ENCODE results near the gene KCNC2. TPM values are rescaled to one million over a fixed set of nuclear protein-coding genes. Genes with fewer than 3 reads are reported as not detected.

Gene KCNC2
- total RNA-seq, 4 donors from 2014 or later = 0.17 to 0.19 TPM; not detected in 2

DNA sequence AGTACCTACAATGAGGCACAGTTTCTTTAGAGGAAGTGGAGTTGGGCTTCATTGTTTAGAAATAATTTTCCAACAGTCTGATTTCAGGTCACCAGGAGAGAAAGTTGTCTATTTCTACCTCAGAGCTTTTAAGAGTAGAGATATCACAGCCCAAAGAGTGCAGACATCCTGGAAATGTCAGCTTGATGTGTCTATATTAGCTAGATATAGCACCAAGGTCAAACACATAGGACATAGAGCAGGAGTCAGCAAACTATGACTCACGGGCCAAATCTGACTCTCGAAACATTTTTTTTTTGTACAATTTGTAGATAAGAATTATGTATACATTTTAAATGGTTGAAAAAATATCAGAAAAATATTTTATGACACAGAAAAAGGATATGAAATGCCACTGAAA, 53.7 kb downstream of the KCNC2 start:
- Histone ChIP-seq H3K4me1 (no peaks in the 10 kb centered on the region), H3K27ac (replicated peaks in 1 of 4) (no peak overlapping the region), H3K36me3 (no peaks in the 10 kb centered on the region), H3K27me3 (no peaks in the 10 kb centered on the region), H3K9me3 (no peaks in the 10 kb centered on the region), H3K4me3 (no peak overlapping the region)
- no peak for TF ChIP-seq POLR2A (IDR thresholded peaks at IDR 0.05; ENCODE audit: low read depth)
- TF ChIP-seq EP300 (IDR thresholded peaks at IDR 0.05) = no peak
- TF ChIP-seq, protein P1, sequence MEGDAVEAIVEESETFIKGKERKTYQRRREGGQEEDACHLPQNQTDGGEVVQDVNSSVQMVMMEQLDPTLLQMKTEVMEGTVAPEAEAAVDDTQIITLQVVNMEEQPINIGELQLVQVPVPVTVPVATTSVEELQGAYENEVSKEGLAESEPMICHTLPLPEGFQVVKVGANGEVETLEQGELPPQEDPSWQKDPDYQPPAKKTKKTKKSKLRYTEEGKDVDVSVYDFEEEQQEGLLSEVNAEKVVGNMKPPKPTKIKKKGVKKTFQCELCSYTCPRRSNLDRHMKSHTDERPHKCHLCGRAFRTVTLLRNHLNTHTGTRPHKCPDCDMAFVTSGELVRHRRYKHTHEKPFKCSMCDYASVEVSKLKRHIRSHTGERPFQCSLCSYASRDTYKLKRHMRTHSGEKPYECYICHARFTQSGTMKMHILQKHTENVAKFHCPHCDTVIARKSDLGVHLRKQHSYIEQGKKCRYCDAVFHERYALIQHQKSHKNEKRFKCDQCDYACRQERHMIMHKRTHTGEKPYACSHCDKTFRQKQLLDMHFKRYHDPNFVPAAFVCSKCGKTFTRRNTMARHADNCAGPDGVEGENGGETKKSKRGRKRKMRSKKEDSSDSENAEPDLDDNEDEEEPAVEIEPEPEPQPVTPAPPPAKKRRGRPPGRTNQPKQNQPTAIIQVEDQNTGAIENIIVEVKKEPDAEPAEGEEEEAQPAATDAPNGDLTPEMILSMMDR (IDR thresholded peaks at IDR 0.05) = no peak
- TF ChIP-seq POLR2AphosphoS5 (IDR thresholded peaks at IDR 0.05) = no peak
- intact Hi-C loops (cut with DNase I) = no loop called here
- 77% methylated on average over 2 of the region's 2 CpGs for WGBS
- no peak for DNase-seq (ENCODE audit: extremely low spot score)

DNA sequence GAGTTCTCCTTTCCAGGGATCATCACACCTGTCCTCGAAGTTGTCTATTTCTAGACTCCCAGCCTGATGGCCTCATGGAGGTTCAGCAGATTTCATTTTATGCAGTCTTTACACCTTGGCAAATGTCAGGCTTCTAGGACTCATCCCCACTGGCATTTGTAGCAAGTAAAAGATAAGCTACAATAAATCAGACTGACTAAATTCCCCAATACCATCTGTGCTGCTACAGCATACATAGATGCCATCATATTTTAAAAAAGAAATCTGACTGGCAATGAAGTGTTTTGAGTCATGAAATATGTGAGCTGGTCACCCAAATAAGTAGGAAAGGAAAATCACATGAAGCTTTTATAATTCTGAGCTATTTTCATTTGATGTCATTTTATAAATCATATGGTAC, 55.3 kb downstream of the KCNC2 start:
- TF ChIP-seq POLR2A (IDR thresholded peaks at IDR 0.05; ENCODE audit: low read depth) (no peak), EP300 (IDR thresholded peaks at IDR 0.05) (no peak), POLR2AphosphoS5 (IDR thresholded peaks at IDR 0.05) (no peak)
- TF ChIP-seq, protein P1 (IDR thresholded peaks at IDR 0.05) = no peak
- no peaks in the 10 kb centered on the region for H3K27me3 ChIP-seq
- H3K4me3 ChIP-seq = no peak overlapping the region
- H3K4me1 ChIP-seq = no peaks in the 10 kb centered on the region
- intact Hi-C loops (cut with DNase I) = no loop called here
- no peak for DNase-seq (ENCODE audit: extremely low spot score)
- WGBS = 93% methylated on average over 1 of the region's 1 CpG
- H3K9me3 ChIP-seq = no peaks in the 10 kb centered on the region
- no peak overlapping the region for H3K27ac ChIP-seq (replicated peaks in 1 of 4)
- no peaks in the 10 kb centered on the region for H3K36me3 ChIP-seq

DNA sequence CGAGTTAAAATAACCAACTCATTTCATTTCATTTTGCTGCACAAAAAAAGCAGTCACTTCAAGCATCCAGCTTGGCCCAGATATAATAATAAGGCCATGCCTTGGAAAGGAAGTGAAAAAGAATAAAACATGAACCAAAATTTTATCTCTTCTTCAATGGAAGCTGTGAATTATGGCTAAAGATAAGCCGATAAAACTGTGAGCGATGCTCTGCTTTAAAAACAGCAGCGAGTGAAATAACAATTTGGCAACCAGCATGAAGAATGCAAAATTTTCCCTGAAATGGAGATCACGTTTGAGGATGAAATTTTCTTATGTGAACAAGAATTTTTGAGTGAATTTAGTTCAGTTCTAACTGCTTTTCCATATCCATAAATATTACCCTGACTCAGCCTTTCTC, 70.4 kb downstream of the KCNC2 start:
- intact Hi-C loops (cut with DNase I) = no loop called here
- DNase-seq (ENCODE audit: extremely low spot score) = no peak
- no peaks in the 10 kb centered on the region for H3K9me3 ChIP-seq

DNA sequence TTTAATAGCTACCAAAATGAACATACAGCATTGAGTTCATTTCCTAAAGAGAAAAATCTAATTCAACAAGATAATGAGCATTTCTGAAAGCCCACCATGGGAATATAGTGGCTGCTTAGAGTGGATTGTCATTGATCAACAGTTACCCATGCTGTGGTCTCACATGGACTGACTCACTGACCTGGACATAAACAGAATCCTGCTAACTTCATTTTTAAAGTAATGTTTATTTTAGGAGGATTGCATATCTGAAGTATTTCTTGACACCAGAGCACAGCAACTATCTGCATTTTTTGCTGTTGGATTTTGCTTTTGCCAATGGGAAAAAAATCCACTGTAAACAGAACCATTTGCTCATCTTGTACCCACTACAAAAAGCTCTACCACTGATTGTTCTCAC, 71.7 kb downstream of the KCNC2 start:
- H3K9me3 ChIP-seq = no peaks in the 10 kb centered on the region
- no peaks in the 10 kb centered on the region for H3K27me3 ChIP-seq
- H3K4me3 ChIP-seq = no peak overlapping the region
- DNase-seq (ENCODE audit: extremely low spot score) = no peak
- no peak overlapping the region for H3K27ac ChIP-seq (replicated peaks in 1 of 4)
- intact Hi-C loops (cut with DNase I) = no loop called here
- no peaks in the 10 kb centered on the region for H3K36me3 ChIP-seq
- TF ChIP-seq EP300 (IDR thresholded peaks at IDR 0.05) (no peak), POLR2A (IDR thresholded peaks at IDR 0.05; ENCODE audit: low read depth) (no peak)
- H3K4me1 ChIP-seq = no peaks in the 10 kb centered on the region

More for the DNA sequence above, 70.4 kb downstream of the KCNC2 start:
- TF ChIP-seq POLR2A (IDR thresholded peaks at IDR 0.05; ENCODE audit: low read depth) (no peak), POLR2AphosphoS5 (IDR thresholded peaks at IDR 0.05) (no peak), EP300 (IDR thresholded peaks at IDR 0.05) (no peak)
- TF ChIP-seq, protein P1 (IDR thresholded peaks at IDR 0.05) = no peak
- no peaks in the 10 kb centered on the region for H3K27me3 ChIP-seq
- no peak overlapping the region for H3K27ac ChIP-seq (replicated peaks in 1 of 4)
- no peak overlapping the region for H3K4me3 ChIP-seq
- no peaks in the 10 kb centered on the region for H3K36me3 ChIP-seq
- 82% methylated on average over 5 of the region's 5 CpGs for WGBS
- no peaks in the 10 kb centered on the region for H3K4me1 ChIP-seq

DNA sequence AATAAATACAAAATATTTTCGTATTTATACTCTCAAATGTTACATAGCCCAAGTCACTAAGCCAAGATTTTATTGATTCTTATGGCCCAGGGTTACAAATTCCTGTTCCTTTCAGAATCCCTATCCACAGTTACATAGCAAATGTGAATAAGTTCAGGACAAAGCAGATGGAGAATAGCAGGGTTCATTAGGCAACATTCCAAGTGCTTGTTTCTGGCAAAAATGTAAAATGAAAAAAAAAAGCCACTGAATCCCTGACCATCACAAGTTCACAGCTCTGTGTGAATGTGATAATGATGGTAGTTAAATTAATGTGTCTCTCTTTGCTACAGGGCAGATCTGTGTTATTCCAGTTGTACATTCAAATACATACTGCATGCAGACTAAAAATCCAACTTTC, 74.6 kb downstream of the KCNC2 start:
- WGBS = 47% methylated on average over 1 of the region's 1 CpG

More for the DNA sequence above, 74.6 kb downstream of the KCNC2 start:
- no peaks in the 10 kb centered on the region for H3K9me3 ChIP-seq
- H3K4me1 ChIP-seq = no peaks in the 10 kb centered on the region
- no peak for DNase-seq (ENCODE audit: extremely low spot score)
- no peaks in the 10 kb centered on the region for H3K36me3 ChIP-seq
- intact Hi-C loops (cut with DNase I) = no loop called here
- H3K4me3 ChIP-seq = no peak overlapping the region
- H3K27me3 ChIP-seq = no peaks in the 10 kb centered on the region
- TF ChIP-seq, protein P1 (IDR thresholded peaks at IDR 0.05) = no peak
- no peak for TF ChIP-seq POLR2A (IDR thresholded peaks at IDR 0.05; ENCODE audit: low read depth)
- TF ChIP-seq EP300 (IDR thresholded peaks at IDR 0.05) = no peak
- no peak for TF ChIP-seq POLR2AphosphoS5 (IDR thresholded peaks at IDR 0.05)
- H3K27ac ChIP-seq (replicated peaks in 1 of 4) = no peak overlapping the region
